OCI-LY1 (cell line): Measurements from ENCODE around the gene SREBF1.

Experiments used
- EZH2 ChIP-seq: fragments of 200-600 bp; sonication (generic), shearing (Covaris generic); IDR thresholded peaks from 2 replicates; pipeline ENCODE4 v1.8.0; 2017; ENCODE audit warnings: borderline replicate concordance, mixed run types, mild to moderate bottlenecking, antibody characterized with exemption, low read length, moderate library complexity, mixed read lengths
- TF ChIP-seq, protein P1 (sequence below): fragments of 200-600 bp; sonication (generic), shearing (Covaris generic); IDR thresholded peaks from 2 replicates; pipeline ENCODE4 v1.5.1; 2017; ENCODE audit warnings: mild to moderate bottlenecking, antibody characterized with exemption, low read length, moderate library complexity, mixed read lengths

- TF ChIP-seq, protein P1, sequence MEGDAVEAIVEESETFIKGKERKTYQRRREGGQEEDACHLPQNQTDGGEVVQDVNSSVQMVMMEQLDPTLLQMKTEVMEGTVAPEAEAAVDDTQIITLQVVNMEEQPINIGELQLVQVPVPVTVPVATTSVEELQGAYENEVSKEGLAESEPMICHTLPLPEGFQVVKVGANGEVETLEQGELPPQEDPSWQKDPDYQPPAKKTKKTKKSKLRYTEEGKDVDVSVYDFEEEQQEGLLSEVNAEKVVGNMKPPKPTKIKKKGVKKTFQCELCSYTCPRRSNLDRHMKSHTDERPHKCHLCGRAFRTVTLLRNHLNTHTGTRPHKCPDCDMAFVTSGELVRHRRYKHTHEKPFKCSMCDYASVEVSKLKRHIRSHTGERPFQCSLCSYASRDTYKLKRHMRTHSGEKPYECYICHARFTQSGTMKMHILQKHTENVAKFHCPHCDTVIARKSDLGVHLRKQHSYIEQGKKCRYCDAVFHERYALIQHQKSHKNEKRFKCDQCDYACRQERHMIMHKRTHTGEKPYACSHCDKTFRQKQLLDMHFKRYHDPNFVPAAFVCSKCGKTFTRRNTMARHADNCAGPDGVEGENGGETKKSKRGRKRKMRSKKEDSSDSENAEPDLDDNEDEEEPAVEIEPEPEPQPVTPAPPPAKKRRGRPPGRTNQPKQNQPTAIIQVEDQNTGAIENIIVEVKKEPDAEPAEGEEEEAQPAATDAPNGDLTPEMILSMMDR: no peak
- no peak for TF ChIP-seq EZH2
Observed at GRCh38 chr17:17782523-17783115, 54.2 kb downstream of the SREBF1 start.
